Measurements from ENCODE around the gene DLX5. TPM values are rescaled to one million over a fixed set of nuclear protein-coding genes. Genes with fewer than 3 reads are reported as not detected.

The DLX5 gene
- total RNA-seq, 1 donor from 2014 or later, result 0.22 TPM

Other genes with a start within 250 kb of the DLX5 start
- not detected for gene DLX6, start 19.3 kb downstream of the DLX5 start, total RNA-seq
- gene SDHAF3, start 92.9 kb upstream of the DLX5 start, total RNA-seq, result 12.8 TPM

All from cardiac septum (tissue), 1 donor.